ENCODE results near the gene PDZD2.

DNA sequence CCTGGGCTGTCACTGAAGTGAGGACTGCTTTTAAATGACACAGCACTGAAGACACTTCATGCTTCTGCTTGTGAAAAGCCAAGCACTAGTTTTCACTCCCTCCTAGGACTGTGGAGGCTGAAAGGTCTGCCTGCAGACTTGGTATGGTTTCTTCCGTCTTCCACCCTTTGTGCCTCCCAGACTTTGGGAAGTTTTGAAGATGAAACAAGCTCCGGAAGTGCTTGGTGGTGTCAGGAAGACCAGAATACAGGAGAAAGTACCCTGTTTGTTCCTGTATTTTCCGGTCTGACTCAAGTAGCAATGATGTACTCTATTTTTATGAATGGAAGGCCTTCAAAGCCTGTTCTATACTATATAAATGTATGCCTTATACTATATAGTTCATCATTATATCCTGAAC, 222.7 kb downstream of the PDZD2 start:
- TF ChIP-seq, protein P1, sequence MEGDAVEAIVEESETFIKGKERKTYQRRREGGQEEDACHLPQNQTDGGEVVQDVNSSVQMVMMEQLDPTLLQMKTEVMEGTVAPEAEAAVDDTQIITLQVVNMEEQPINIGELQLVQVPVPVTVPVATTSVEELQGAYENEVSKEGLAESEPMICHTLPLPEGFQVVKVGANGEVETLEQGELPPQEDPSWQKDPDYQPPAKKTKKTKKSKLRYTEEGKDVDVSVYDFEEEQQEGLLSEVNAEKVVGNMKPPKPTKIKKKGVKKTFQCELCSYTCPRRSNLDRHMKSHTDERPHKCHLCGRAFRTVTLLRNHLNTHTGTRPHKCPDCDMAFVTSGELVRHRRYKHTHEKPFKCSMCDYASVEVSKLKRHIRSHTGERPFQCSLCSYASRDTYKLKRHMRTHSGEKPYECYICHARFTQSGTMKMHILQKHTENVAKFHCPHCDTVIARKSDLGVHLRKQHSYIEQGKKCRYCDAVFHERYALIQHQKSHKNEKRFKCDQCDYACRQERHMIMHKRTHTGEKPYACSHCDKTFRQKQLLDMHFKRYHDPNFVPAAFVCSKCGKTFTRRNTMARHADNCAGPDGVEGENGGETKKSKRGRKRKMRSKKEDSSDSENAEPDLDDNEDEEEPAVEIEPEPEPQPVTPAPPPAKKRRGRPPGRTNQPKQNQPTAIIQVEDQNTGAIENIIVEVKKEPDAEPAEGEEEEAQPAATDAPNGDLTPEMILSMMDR (IDR thresholded peaks at IDR 0.05; ENCODE audit: low read depth, low read length), result no peak
- no peak for TF ChIP-seq EZH2phosphoT487 (IDR thresholded peaks at IDR 0.05; ENCODE audit: low read depth)

Measured in OCI-LY3 (cell line).